ENCODE results near the gene NAA80.
A peak's percentile ranks its signal among the peaks of the same experiment; 100 is the strongest.

Gene NAA80

GRCh38 chr3:50327129-50327528, 27.9 kb upstream of the NAA80 start:
- Histone ChIP-seq H3K4me1 (ENCODE audit: control insufficient read depth, low read length) (peaks cover 24% of the 10 kb centered on the region), H3K9me2 (replicated peaks; ENCODE audit: control insufficient read depth, low read length) (no peaks in the 10 kb centered on the region), H3K4me3 (ENCODE audit: low read length) (peak overlapping the region; percentile 91), H4K20me1 (ENCODE audit: control insufficient read depth, insufficient read depth, low read depth, low read length) (no peaks in the 10 kb centered on the region), H3K79me2 (ENCODE audit: control insufficient read depth, low read length) (peaks cover 25% of the 10 kb centered on the region), H3K27me3 (ENCODE audit: control insufficient read depth, low read length) (no peaks in the 10 kb centered on the region), H3F3A (ENCODE audit: control insufficient read depth, insufficient read depth) (peaks cover 21% of the 10 kb centered on the region), H3K27ac (ENCODE audit: low read depth, low read length) (no peak overlapping the region), H3K36me3 (ENCODE audit: control insufficient read depth, low read length) (peaks cover 58% of the 10 kb centered on the region), H3K4me2 (ENCODE audit: low read length) (peak overlapping the region; percentile 72), H3K9me3 (ENCODE audit: control insufficient read depth, insufficient read depth, low read length) (no peaks in the 10 kb centered on the region)
- TF ChIP-seq EZH2phosphoT487 (IDR thresholded peaks at IDR 0.05; ENCODE audit: borderline replicate concordance, low read length) = no peak
- TF ChIP-seq, protein P1, sequence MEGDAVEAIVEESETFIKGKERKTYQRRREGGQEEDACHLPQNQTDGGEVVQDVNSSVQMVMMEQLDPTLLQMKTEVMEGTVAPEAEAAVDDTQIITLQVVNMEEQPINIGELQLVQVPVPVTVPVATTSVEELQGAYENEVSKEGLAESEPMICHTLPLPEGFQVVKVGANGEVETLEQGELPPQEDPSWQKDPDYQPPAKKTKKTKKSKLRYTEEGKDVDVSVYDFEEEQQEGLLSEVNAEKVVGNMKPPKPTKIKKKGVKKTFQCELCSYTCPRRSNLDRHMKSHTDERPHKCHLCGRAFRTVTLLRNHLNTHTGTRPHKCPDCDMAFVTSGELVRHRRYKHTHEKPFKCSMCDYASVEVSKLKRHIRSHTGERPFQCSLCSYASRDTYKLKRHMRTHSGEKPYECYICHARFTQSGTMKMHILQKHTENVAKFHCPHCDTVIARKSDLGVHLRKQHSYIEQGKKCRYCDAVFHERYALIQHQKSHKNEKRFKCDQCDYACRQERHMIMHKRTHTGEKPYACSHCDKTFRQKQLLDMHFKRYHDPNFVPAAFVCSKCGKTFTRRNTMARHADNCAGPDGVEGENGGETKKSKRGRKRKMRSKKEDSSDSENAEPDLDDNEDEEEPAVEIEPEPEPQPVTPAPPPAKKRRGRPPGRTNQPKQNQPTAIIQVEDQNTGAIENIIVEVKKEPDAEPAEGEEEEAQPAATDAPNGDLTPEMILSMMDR (IDR thresholded peaks at IDR 0.05; ENCODE audit: low read depth, low read length, poor library complexity, severe bottlenecking) = no peak

- no peaks in the 10 kb centered on the region for H3K9me2 ChIP-seq (replicated peaks; ENCODE audit: control insufficient read depth, low read length)
- peaks cover 21% of the 10 kb centered on the region for H3F3A ChIP-seq (ENCODE audit: control insufficient read depth, insufficient read depth)
- H4K20me1 ChIP-seq (ENCODE audit: control insufficient read depth, insufficient read depth, low read depth, low read length) = no peaks in the 10 kb centered on the region
- no peaks in the 10 kb centered on the region for H3K9me3 ChIP-seq (ENCODE audit: control insufficient read depth, insufficient read depth, low read length)
- no peak overlapping the region for H3K27ac ChIP-seq (ENCODE audit: low read depth, low read length)
- H3K27me3 ChIP-seq (ENCODE audit: control insufficient read depth, low read length) = no peaks in the 10 kb centered on the region
- H3K79me2 ChIP-seq (ENCODE audit: control insufficient read depth, low read length) = peaks cover 21% of the 10 kb centered on the region
- H3K4me1 ChIP-seq (ENCODE audit: control insufficient read depth, low read length) = peaks cover 32% of the 10 kb centered on the region
- no peak overlapping the region for H3K4me2 ChIP-seq (ENCODE audit: low read length)
- no peak overlapping the region for H3K4me3 ChIP-seq (ENCODE audit: low read length)
- no peak for TF ChIP-seq EZH2phosphoT487 (IDR thresholded peaks at IDR 0.05; ENCODE audit: borderline replicate concordance, low read length)
- TF ChIP-seq, protein P1 (IDR thresholded peaks at IDR 0.05; ENCODE audit: low read depth, low read length, poor library complexity, severe bottlenecking) = no peak
- H3K36me3 ChIP-seq (ENCODE audit: control insufficient read depth, low read length) = peaks cover 49% of the 10 kb centered on the region
Measured at GRCh38 chr3:50326182-50326541, 27.0 kb upstream of the NAA80 start.

- Histone ChIP-seq H3K36me3 (ENCODE audit: control insufficient read depth, low read length) (peaks cover 43% of the 10 kb centered on the region), H3K27ac (ENCODE audit: low read depth, low read length) (no peak overlapping the region), H3F3A (ENCODE audit: control insufficient read depth, insufficient read depth) (peaks cover 16% of the 10 kb centered on the region), H3K9me2 (replicated peaks; ENCODE audit: control insufficient read depth, low read length) (no peaks in the 10 kb centered on the region), H3K4me2 (ENCODE audit: low read length) (no peak overlapping the region), H3K27me3 (ENCODE audit: control insufficient read depth, low read length) (no peaks in the 10 kb centered on the region), H3K79me2 (ENCODE audit: control insufficient read depth, low read length) (peaks cover 24% of the 10 kb centered on the region), H3K9me3 (ENCODE audit: control insufficient read depth, insufficient read depth, low read length) (no peaks in the 10 kb centered on the region), H3K4me3 (ENCODE audit: low read length) (no peak overlapping the region), H4K20me1 (ENCODE audit: control insufficient read depth, insufficient read depth, low read depth, low read length) (no peaks in the 10 kb centered on the region), H3K4me1 (ENCODE audit: control insufficient read depth, low read length) (peaks cover 32% of the 10 kb centered on the region)
- TF ChIP-seq EZH2phosphoT487 (IDR thresholded peaks at IDR 0.05; ENCODE audit: borderline replicate concordance, low read length) = no peak
- TF ChIP-seq, protein P1 (IDR thresholded peaks at IDR 0.05; ENCODE audit: low read depth, low read length, poor library complexity, severe bottlenecking) = no peak
Measured at GRCh38 chr3:50325497-50326181, 26.4 kb upstream of the NAA80 start.

Measured in DOHH2 (cell line).